Measurements from ENCODE around the gene GNB4.

DNA sequence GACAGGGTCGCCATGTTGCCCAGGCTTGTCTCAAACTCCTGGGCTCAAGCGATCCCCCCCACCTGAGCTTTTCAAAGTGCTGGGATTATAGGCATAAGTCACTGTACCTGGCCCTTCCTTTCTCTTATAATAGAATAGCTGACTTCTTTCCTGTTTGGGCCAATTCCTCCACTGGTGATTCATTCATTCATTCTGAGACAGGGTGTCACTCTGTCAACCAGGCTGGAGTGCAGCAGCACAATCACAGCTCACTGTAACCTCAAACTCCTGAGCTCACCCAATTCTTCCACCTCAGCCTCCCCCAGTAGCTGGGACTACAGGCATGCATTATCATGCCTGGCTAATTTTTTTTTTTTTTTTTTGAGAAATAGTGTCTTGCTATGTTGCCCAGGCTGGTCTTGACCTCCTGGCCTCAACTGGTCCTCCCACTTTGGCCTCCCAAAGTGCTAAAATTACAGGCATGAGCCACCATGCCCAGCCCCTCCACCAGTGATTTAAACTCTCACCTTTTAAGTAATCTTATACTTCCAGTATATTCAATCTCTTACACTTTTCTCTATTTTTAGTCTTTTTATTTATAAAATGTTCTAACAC, 20.9 kb downstream of the GNB4 start:
- TF ChIP-seq, protein P1, sequence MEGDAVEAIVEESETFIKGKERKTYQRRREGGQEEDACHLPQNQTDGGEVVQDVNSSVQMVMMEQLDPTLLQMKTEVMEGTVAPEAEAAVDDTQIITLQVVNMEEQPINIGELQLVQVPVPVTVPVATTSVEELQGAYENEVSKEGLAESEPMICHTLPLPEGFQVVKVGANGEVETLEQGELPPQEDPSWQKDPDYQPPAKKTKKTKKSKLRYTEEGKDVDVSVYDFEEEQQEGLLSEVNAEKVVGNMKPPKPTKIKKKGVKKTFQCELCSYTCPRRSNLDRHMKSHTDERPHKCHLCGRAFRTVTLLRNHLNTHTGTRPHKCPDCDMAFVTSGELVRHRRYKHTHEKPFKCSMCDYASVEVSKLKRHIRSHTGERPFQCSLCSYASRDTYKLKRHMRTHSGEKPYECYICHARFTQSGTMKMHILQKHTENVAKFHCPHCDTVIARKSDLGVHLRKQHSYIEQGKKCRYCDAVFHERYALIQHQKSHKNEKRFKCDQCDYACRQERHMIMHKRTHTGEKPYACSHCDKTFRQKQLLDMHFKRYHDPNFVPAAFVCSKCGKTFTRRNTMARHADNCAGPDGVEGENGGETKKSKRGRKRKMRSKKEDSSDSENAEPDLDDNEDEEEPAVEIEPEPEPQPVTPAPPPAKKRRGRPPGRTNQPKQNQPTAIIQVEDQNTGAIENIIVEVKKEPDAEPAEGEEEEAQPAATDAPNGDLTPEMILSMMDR (IDR thresholded peaks at IDR 0.05; ENCODE audit: poor library complexity) = no peak
- TF ChIP-seq EZH2phosphoT487 (IDR thresholded peaks at IDR 0.05; ENCODE audit: low read depth, severe bottlenecking, unreplicated experiment) (no peak), EZH2 (IDR thresholded peaks at IDR 0.05; ENCODE audit: borderline replicate concordance) (no peak)

Measured in hepatocyte (in vitro differentiated cells).